HG03558 (cell line): ENCODE data around the gene MVB12A.

ENCODE experiments used
- ATAC-seq: cut with Tn5 transposase; IDR thresholded peaks from one replicate; pipeline ENCODE4 v1.9.1; 2021; ENCODE audit warnings: moderate number of reproducible peaks; ENCODE audit not compliant: unreplicated experiment; ENCODE audit errors: extremely low read depth

The MVB12A gene

GRCh38 chr19:17419621-17420474 is at the start of gene MVB12A:
Gene MVB12A (plus strand): TSS chr19:17420047. CDS start chr19:17420136, 89 bp downstream.
- ATAC-seq = peak; percentile 46

GRCh38 chr19:17376935-17377600 is 42.8 kb upstream of the MVB12A start, which contains the start of gene PLVAP:
Gene PLVAP (minus strand): TSS chr19:17377342. CDS start chr19:17377288, 54 bp downstream.
- ATAC-seq = no peak

GRCh38 chr19:17378271-17378670 is 41.6 kb upstream of the MVB12A start:
- ATAC-seq = no peak

- ATAC-seq = no peak
These were observed 40.6 kb upstream of the MVB12A start for GRCh38 chr19:17379221-17379631.

- ATAC-seq = no peak
These were observed 39.3 kb upstream of the MVB12A start for GRCh38 chr19:17380426-17381138.

GRCh38 chr19:17385878-17386611 is 33.8 kb upstream of the MVB12A start:
- ATAC-seq = no peak

GRCh38 chr19:17389288-17389687 is 30.6 kb upstream of the MVB12A start:
- ATAC-seq = no peak

- ATAC-seq = no peak
These were observed 29.7 kb upstream of the MVB12A start for GRCh38 chr19:17389957-17390664.

GRCh38 chr19:17390665-17391370 is 29.0 kb upstream of the MVB12A start:
- ATAC-seq = peak; percentile 62

GRCh38 chr19:17391371-17392151 is 28.3 kb upstream of the MVB12A start:
- ATAC-seq = no peak

- no peak for ATAC-seq
These were observed 26.8 kb upstream of the MVB12A start for GRCh38 chr19:17393002-17393401.

- no peak for ATAC-seq
These were observed 25.9 kb upstream of the MVB12A start, which contains the start of gene CCDC194 for GRCh38 chr19:17393914-17394313. Gene CCDC194 (minus strand): TSS chr19:17394196. CDS start chr19:17394158, 38 bp downstream.

GRCh38 chr19:17394891-17395415 is 24.9 kb upstream of the MVB12A start:
- no peak for ATAC-seq

GRCh38 chr19:17398902-17399527 is 20.8 kb upstream of the MVB12A start:
- no peak for ATAC-seq

- no peak for ATAC-seq
These were observed 18.2 kb upstream of the MVB12A start for GRCh38 chr19:17401628-17402027.

- ATAC-seq = no peak
These were observed 16.6 kb upstream of the MVB12A start for GRCh38 chr19:17402982-17403855.
